ENCODE measurements around the gene MAPK14. TPM values are rescaled to one million over a fixed set of nuclear protein-coding genes. Genes with fewer than 3 reads are reported as not detected.

MAPK14 gene
- total and polyA plus RNA-seq, 10 of the 15 experiments (the other 5 are each of a cell fraction or from before 2014, with no cell fraction given), result 12.5 to 59.5 (median 43.0) TPM

- no peaks in the 10 kb centered on the region; a peak in 1 of 4 replicates for H3K27me3 ChIP-seq (replicated peaks in 1 of 2; ENCODE audit: control insufficient read depth in 2 of 2, insufficient read depth in 2 of 2, low read length in 1 of 2)
- H3K27ac ChIP-seq (ENCODE audit: control insufficient read depth, insufficient read depth), result no peak within 1 kb of the TSS
- H3K9me3 ChIP-seq (replicated peaks; ENCODE audit: control insufficient read depth, insufficient read depth, low read length), result no peaks in the 10 kb centered on the region
- peak in 1 of 2 experiments; percentile 44; a peak in 1 of 3 replicates for TF ChIP-seq EGR1 (IDR thresholded peaks at IDR 0.05; ENCODE audit: borderline replicate concordance in 1 of 2, low read depth in 2 of 2, low read length in 2 of 2)
- no peak for TF ChIP-seq MEF2A (IDR thresholded peaks at IDR 0.05; ENCODE audit: insufficient read depth, low read depth, low read length)
- no peak for TF ChIP-seq YBX1 (IDR thresholded peaks at IDR 0.05)
- POLR2A ChIA-PET, result interaction anchor here (0.6 kb wide), 2 partner anchors 55 to 1936 kb away, joined by 3 to 4 read pairs; no protein-coding TSS in a partner anchor
- peak within 1 kb of the TSS; percentile 49 for H3K4me2 ChIP-seq (ENCODE audit: control insufficient read depth, insufficient read depth)
- H3K36me3 ChIP-seq (ENCODE audit: control insufficient read depth in 2 of 2, insufficient read depth in 2 of 2, low read length in 1 of 2), result no peaks in the 10 kb centered on the region
- H2AFZ ChIP-seq (ENCODE audit: control insufficient read depth, low read depth, low read length), result peak within 1 kb of the TSS; percentile 2
- RAD21 ChIA-PET (ENCODE audit: unreplicated experiment), result no interaction called here
- in situ Hi-C loops (cut with MboI) (no loop called here), intact Hi-C loops (cut with micrococcal nuclease; ENCODE audit: unreplicated experiment) (no loop called here)
- no peaks in the 10 kb centered on the region for H3K4me1 ChIP-seq (ENCODE audit: control insufficient read depth, insufficient read depth, low read length)
- no peak for ATAC-seq
- SMC1A ChIA-PET (ENCODE audit: uncharacterized antibody, unreplicated experiment), result interaction anchor here (1.1 kb wide), 1 partner anchor 71 kb away, joined by 4 read pairs; no protein-coding TSS in a partner anchor
- WGBS (ENCODE audit: insufficient coverage, insufficient replicate concordance, low lambda C conversion rate, missing lambda C conversion rate), result 25% methylated on average over 43 of the region's 44 CpGs
- no peak for DNase-seq (ENCODE audit: low read depth, low spot score)
- CTCF ChIA-PET, result interaction anchor here (2.8 kb wide), 1 partner anchor 71 kb away, joined by 14 read pairs; no protein-coding TSS in a partner anchor
- no TSS peak for BruUV-seq (replicated peaks)
- H4K20me1 ChIP-seq (ENCODE audit: control insufficient read depth, insufficient read depth), result no peaks in the 10 kb centered on the region
- FAIRE-seq, result no peak
- H3K79me2 ChIP-seq (ENCODE audit: control insufficient read depth, insufficient read depth, low read length), result peaks cover 17% of the 10 kb centered on the region
- H3K4me3 ChIP-seq, result 0 out of 2 replicates have a peak within 1 kb of the TSS, but pooled peaks have one; percentile 20
- no peak within 1 kb of the TSS for H3K9ac ChIP-seq (ENCODE audit: control insufficient read depth, insufficient read depth, low read length)
These were observed 3.4 kb upstream of the MAPK14 start, which contains the start of gene SLC26A8 for GRCh38 chr6:36023996-36024795. Gene SLC26A8 (minus strand): TSS chr6:36024641. CDS start chr6:36019707, 4,934 bp downstream.
